WTC11 (cell line): Measurements from ENCODE around the gene B4GALNT1. TPM values are rescaled to one million over a fixed set of nuclear protein-coding genes. Genes with fewer than 3 reads are reported as not detected.

ENCODE experiments used
- ATAC-seq: fragments of 200-7000 bp; cut with Tn5 transposase; 2 replicates; pipeline ENCODE4 v1.10.0; 2021; ENCODE audit warnings: mild to moderate bottlenecking, moderate library complexity
- CTCF ChIA-PET: fragments of 300-600 bp; sonication (Branson Sonifier 250); formaldehyde crosslinking; loops from one replicate; lab custom pipeline; 2021; ENCODE audit warnings: antibody characterized with exemption; lab: Charles Lee
- POLR2A ChIA-PET: fragments of 350-600 bp; sonication (Branson Sonifier 250); formaldehyde crosslinking; loops from one replicate; lab custom pipeline; 2021; ENCODE audit warnings: antibody characterized with exemption; lab: Charles Lee
- DNase-seq: peaks from one replicate; pipeline ENCODE4 v3.0.0; 2021; ENCODE audit warnings: low spot score
- H3K27ac Mint-ChIP-seq: 2 replicates; pipeline ENCODE4 v1.8.0; 2021; ENCODE audit warnings: mixed read lengths
- H3K27me3 Mint-ChIP-seq: 2 replicates; pipeline ENCODE4 v1.8.0; 2021; ENCODE audit warnings: low read depth, mild to moderate bottlenecking, moderate library complexity, mixed read lengths
- H3K36me3 Mint-ChIP-seq: 2 replicates; pipeline ENCODE4 v1.8.0; 2021; ENCODE audit warnings: mixed read lengths
- H3K4me1 Mint-ChIP-seq: 2 replicates; pipeline ENCODE4 v1.8.0; 2022; ENCODE audit warnings: mixed read lengths
- H3K4me3 Mint-ChIP-seq: 2 replicates; pipeline ENCODE4 v1.8.0; 2021; ENCODE audit warnings: mild to moderate bottlenecking, moderate library complexity, mixed read lengths
- H3K9me3 Mint-ChIP-seq: 2 replicates; pipeline ENCODE4 v1.8.0; 2021; ENCODE audit warnings: mixed read lengths
- AFF4 ChIP-seq: sonication (generic); formaldehyde crosslinking; IDR thresholded peaks from 2 replicates; pipeline ENCODE4 v1.8.1; 2023; ENCODE audit warnings: mild to moderate bottlenecking, missing genetic modification reagents, borderline replicate concordance
- ATF6 ChIP-seq: sonication (generic); formaldehyde crosslinking; IDR thresholded peaks from 2 replicates; pipeline ENCODE4 v1.8.1; 2023; ENCODE audit warnings: mild to moderate bottlenecking, missing genetic modification reagents
- CREM ChIP-seq: sonication (generic); formaldehyde crosslinking; IDR thresholded peaks from 2 replicates; pipeline ENCODE4 v1.8.1; 2022; ENCODE audit warnings: mild to moderate bottlenecking, missing genetic modification reagents, moderate library complexity
- CTCF ChIP-seq: fragments of 200-600 bp; IDR thresholded peaks from 2 replicates; pipeline ENCODE4 v1.8.0; 2022; ENCODE audit warnings: antibody characterized with exemption
- E2F4 ChIP-seq: sonication (generic); formaldehyde crosslinking; IDR thresholded peaks from 2 replicates; pipeline ENCODE4 v1.8.1; 2022; ENCODE audit warnings: low read depth, mild to moderate bottlenecking, moderate library complexity, missing genetic modification reagents, borderline replicate concordance
- ELF4 ChIP-seq: sonication (generic); formaldehyde crosslinking; IDR thresholded peaks from 2 replicates; pipeline ENCODE4 v1.8.1; 2022; ENCODE audit warnings: low read depth, mild to moderate bottlenecking, moderate library complexity, missing genetic modification reagents
- EMX1 ChIP-seq: fragments of 250-450 bp; sonication (Bioruptor Pico); IDR thresholded peaks from 2 replicates; pipeline ENCODE4 v1.8.0; 2021; ENCODE audit warnings: mild to moderate bottlenecking
- FOXK1 ChIP-seq: sonication (generic); formaldehyde crosslinking; IDR thresholded peaks from 2 replicates; pipeline ENCODE4 v1.8.0; 2022; ENCODE audit warnings: mild to moderate bottlenecking, moderate library complexity, missing genetic modification reagents
- IRF1 ChIP-seq: sonication (generic); formaldehyde crosslinking; IDR thresholded peaks from 2 replicates; pipeline ENCODE4 v1.8.0; 2023; ENCODE audit warnings: missing genetic modification reagents
- MAX ChIP-seq: sonication (generic); formaldehyde crosslinking; IDR thresholded peaks from 2 replicates; pipeline ENCODE4 v1.8.0; 2022; ENCODE audit warnings: mild to moderate bottlenecking, missing genetic modification reagents
- NFE2L1 ChIP-seq: sonication (generic); formaldehyde crosslinking; IDR thresholded peaks from 2 replicates; pipeline ENCODE4 v1.8.1; 2023; ENCODE audit warnings: missing genetic modification reagents
- SMAD3 ChIP-seq: sonication (generic); formaldehyde crosslinking; IDR thresholded peaks from 2 replicates; pipeline ENCODE4 v1.8.0; 2022; ENCODE audit warnings: missing genetic modification reagents, mild to moderate bottlenecking, borderline replicate concordance
- SMAD4 ChIP-seq: sonication (generic); formaldehyde crosslinking; IDR thresholded peaks from 2 replicates; pipeline ENCODE4 v1.8.0; 2022; ENCODE audit warnings: mild to moderate bottlenecking, missing genetic modification reagents
- TP53 ChIP-seq: sonication (generic); formaldehyde crosslinking; IDR thresholded peaks from 2 replicates; pipeline ENCODE4 v1.8.1; 2023; ENCODE audit warnings: mild to moderate bottlenecking, missing genetic modification reagents
- ZNF425 ChIP-seq: fragments of 250-450 bp; sonication (Bioruptor Pico); conservative IDR thresholded peaks from 2 replicates; pipeline ENCODE4 v1.9.0; 2021; ENCODE audit warnings: mild to moderate bottlenecking
- total RNA-seq: library from RNA; stranded (reverse); gene quantifications from 3 replicates; pipeline ENCODE4 v1.2.3, GENCODE V29; 2021

The B4GALNT1 gene
- total RNA-seq, 1 experiment from 2014 or later, result 1.2 TPM

GRCh38 chr12:57590864-57591781 lies 41.9 kb downstream of the B4GALNT1 start, which contains the start of gene PIP4K2C (continued):
- TF ChIP-seq AFF4, result peak; percentile 57; the same call in 1 of the 2 replicates
- no peak for TF ChIP-seq ATF6 (CRISPR knock-in tag)
- TF ChIP-seq SMAD4 (CRISPR knock-in tag), result no peak

- no peak for DNase-seq
- TF ChIP-seq IRF1 (CRISPR knock-in tag) (no peak), EMX1 (CRISPR knock-in tag) (no peak), E2F4 (CRISPR knock-in tag) (no peak), CREM (CRISPR knock-in tag) (no peak; the same call in 1 of the 2 replicates), AFF4 (no peak), ZNF425 (no peak), MAX (CRISPR knock-in tag) (no peak), ELF4 (no peak), FOXK1 (no peak), SMAD3 (CRISPR knock-in tag) (no peak), SMAD4 (CRISPR knock-in tag) (no peak), TP53 (no peak), NFE2L1 (CRISPR knock-in tag) (no peak), CTCF (no peak)
- Mint-ChIP-seq H3K4me1 (peaks cover 14% of the 10 kb centered on the region), H3K9me3 (no peaks in the 10 kb centered on the region), H3K27me3 (peaks cover 3% of the 10 kb centered on the region; the same call in 1 of the 2 replicates), H3K4me3 (peak overlapping the region; percentile 89), H3K36me3 (0 out of 2 replicates have a peak, but pooled peaks cover 4% of the 10 kb centered on the region), H3K27ac (peak overlapping the region; percentile 72)
- POLR2A ChIA-PET, result interaction anchor here (0.6 to 1.2 kb wide), 3 partner anchors 21 to 1731 kb away, joined by 3 to 4 read pairs (median 3); partner anchors contain the start of gene ARHGEF25
- CTCF ChIA-PET, result interaction anchor here (0.6 to 4.7 kb wide), 10 partner anchors 9 to 320 kb away, joined by 3 to 22 read pairs (median 6); partner anchors contain the start of genes ARHGEF25, B4GALNT1 and DTX3
- ATAC-seq, result peak; percentile 9
Observed at GRCh38 chr12:57590479-57590863, 42.5 kb downstream of the B4GALNT1 start.
